ENCODE data around the gene KRT6B.

- TF ChIP-seq EP300 (IDR thresholded peaks at IDR 0.05; ENCODE audit: borderline replicate concordance) (no peak), TCF12 (IDR thresholded peaks at IDR 0.05; ENCODE audit: low read depth) (no peak), TAF1 (IDR thresholded peaks at IDR 0.05; ENCODE audit: low read depth) (no peak), CREB1 (IDR thresholded peaks at IDR 0.05; ENCODE audit: low read depth) (no peak), YY1 (IDR thresholded peaks at IDR 0.05; ENCODE audit: low read depth) (no peak), USF1 (IDR thresholded peaks at IDR 0.05) (no peak), CEBPB (IDR thresholded peaks at IDR 0.05) (no peak)
Observed at GRCh38 chr12:52494100-52494499, 42.2 kb upstream of the KRT6B start.
